HepG2 (cell line): ENCODE results near the gene FKBP5.

Experiments used
- ATF6 ChIP-seq: sonication (generic); formaldehyde crosslinking; conservative IDR thresholded peaks from 2 replicates; pipeline ENCODE4 v1.4.0; 2020; ENCODE audit warnings: missing genetic modification reagents
- SMC3 ChIP-seq: IDR thresholded peaks from 2 replicates; pipeline ENCODE4 v1.6.1; 2011; ENCODE audit warnings: low read length, improper control_type of control experiment
- SMYD3 ChIP-seq: sonication (generic); formaldehyde crosslinking; IDR thresholded peaks from 2 replicates; pipeline ENCODE4 v1.8.1; 2023; ENCODE audit warnings: mild to moderate bottlenecking, missing genetic modification reagents
- TFAP4 ChIP-seq: sonication (generic); IDR thresholded peaks from 2 replicates; pipeline ENCODE4 v1.6.1; 2016; ENCODE audit warnings: low read depth, borderline replicate concordance
- THAP7 ChIP-seq: sonication (generic); formaldehyde crosslinking; IDR thresholded peaks from 2 replicates; pipeline ENCODE4 v1.8.1; 2023; ENCODE audit warnings: mild to moderate bottlenecking, missing genetic modification reagents
- ZBTB33 ChIP-seq: sonication (generic); formaldehyde crosslinking; IDR thresholded peaks from 2 replicates; pipeline ENCODE4 v1.4.0; 2020; ENCODE audit warnings: missing genetic modification reagents
- ZFX ChIP-seq: sonication (generic); formaldehyde crosslinking; IDR thresholded peaks from 2 replicates; pipeline ENCODE4 v1.4.0; 2020; ENCODE audit warnings: mild to moderate bottlenecking, low read depth, missing genetic modification reagents, moderate library complexity
- TF ChIP-seq, protein P1 (sequence below): sonication (generic); formaldehyde crosslinking; IDR thresholded peaks from 2 replicates; pipeline ENCODE4 v1.5.0; 2020; ENCODE audit warnings: mild to moderate bottlenecking, missing genetic modification reagents, moderate library complexity

GRCh38 chr6:35586542-35586941 lies 102.2 kb downstream of the FKBP5 start:
- TF ChIP-seq TFAP4, result no peak
- TF ChIP-seq ATF6, result no peak
- TF ChIP-seq ZBTB33, result no peak
- no peak for TF ChIP-seq THAP7 (CRISPR knock-in tag)
- TF ChIP-seq SMYD3, result no peak
- TF ChIP-seq, protein P1, sequence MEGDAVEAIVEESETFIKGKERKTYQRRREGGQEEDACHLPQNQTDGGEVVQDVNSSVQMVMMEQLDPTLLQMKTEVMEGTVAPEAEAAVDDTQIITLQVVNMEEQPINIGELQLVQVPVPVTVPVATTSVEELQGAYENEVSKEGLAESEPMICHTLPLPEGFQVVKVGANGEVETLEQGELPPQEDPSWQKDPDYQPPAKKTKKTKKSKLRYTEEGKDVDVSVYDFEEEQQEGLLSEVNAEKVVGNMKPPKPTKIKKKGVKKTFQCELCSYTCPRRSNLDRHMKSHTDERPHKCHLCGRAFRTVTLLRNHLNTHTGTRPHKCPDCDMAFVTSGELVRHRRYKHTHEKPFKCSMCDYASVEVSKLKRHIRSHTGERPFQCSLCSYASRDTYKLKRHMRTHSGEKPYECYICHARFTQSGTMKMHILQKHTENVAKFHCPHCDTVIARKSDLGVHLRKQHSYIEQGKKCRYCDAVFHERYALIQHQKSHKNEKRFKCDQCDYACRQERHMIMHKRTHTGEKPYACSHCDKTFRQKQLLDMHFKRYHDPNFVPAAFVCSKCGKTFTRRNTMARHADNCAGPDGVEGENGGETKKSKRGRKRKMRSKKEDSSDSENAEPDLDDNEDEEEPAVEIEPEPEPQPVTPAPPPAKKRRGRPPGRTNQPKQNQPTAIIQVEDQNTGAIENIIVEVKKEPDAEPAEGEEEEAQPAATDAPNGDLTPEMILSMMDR, result no peak
- TF ChIP-seq ZFX (CRISPR knock-in tag), result no peak
- TF ChIP-seq SMC3, result no peak
